Lower lobe of right lung (tissue), 2 donors: ENCODE data around the gene PHTF2. TPM values are rescaled to one million over a fixed set of nuclear protein-coding genes. Genes with fewer than 3 reads are reported as not detected.
"Not testable (repeated sequence)": the region's sequence is repeated elsewhere in the genome, so short reads cannot be mapped to it uniquely, and the experiment has no call there.

Experiments used
- ATAC-seq, 2 donors: fragments of 200-7000 bp; cut with Tn5 transposase; one replicate each; pipeline ENCODE4 v1.9.1; 2020 to 2022; ENCODE audit warnings: mild to moderate bottlenecking in 2 of 2, moderate library complexity in 2 of 2
- DNase-seq: peaks from one replicate; pipeline ENCODE4 v3.0.0-alpha.2; 2020
- H3K27ac ChIP-seq: fragments of 200-600 bp; one replicate; pipeline ENCODE4 v1.8.0; 2022
- H3K27me3 ChIP-seq: fragments of 200-600 bp; one replicate; pipeline ENCODE4 v1.8.0; 2022; ENCODE audit warnings: low read depth
- H3K36me3 ChIP-seq: fragments of 200-600 bp; one replicate; pipeline ENCODE4 v1.8.0; 2022; ENCODE audit warnings: mild to moderate bottlenecking
- H3K4me1 ChIP-seq: fragments of 200-600 bp; one replicate; pipeline ENCODE4 v1.8.0; 2022
- H3K4me3 ChIP-seq: fragments of 200-600 bp; one replicate; pipeline ENCODE4 v1.8.0; 2022; ENCODE audit warnings: mild to moderate bottlenecking
- H3K9me3 ChIP-seq: fragments of 200-600 bp; one replicate; pipeline ENCODE4 v1.8.0; 2022
- intact Hi-C: fragments of 100-400 bp; cut with DNase I; formaldehyde crosslinking; loops from one replicate; pipeline ENCODE4 v1.11.0; 2022
- total RNA-seq: library from RNA; stranded (reverse); fragmentation: NEBNext Ultra II Directional; extraction: Animal tissue kit (Norgen Biotek cat#: 25700); gene quantifications from one replicate; pipeline ENCODE4 v1.2.1, GENCODE V29; 2021
- TF ChIP-seq, protein P1 (sequence below): fragments of 200-600 bp; IDR thresholded peaks from one replicate; pipeline ENCODE4 v1.8.0; 2022; ENCODE audit warnings: antibody characterized with exemption, mild to moderate bottlenecking
- donor health status: DM: no; HTN: yes; CAD: no; lungs with severe emphysema.

The PHTF2 gene
- total RNA-seq, 1 donor from 2014 or later = 15.2 TPM

DNA sequence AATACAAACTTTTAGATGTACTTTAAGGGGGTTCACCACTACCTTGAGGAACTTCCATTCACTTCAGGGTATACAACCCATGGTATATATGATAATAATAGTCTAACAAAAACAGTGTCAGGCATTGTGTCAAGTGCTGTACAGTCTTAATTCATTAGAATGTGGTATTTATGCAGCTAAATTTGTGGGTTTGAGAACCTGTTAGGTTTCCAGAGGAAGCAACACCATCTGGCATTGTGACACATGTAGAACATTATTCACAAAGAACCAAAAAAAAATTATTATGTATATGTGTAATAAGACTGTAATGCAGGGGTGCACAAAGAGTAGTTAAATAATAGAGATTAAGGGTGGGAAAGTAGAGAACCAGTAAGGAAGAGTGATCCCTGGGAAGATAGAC is 26.7 kb upstream of the PHTF2 start:
- Histone ChIP-seq H3K27me3 (no peaks in the 10 kb centered on the region), H3K9me3 (no peaks in the 10 kb centered on the region), H3K4me1 (no peaks in the 10 kb centered on the region), H3K4me3 (no peak overlapping the region), H3K36me3 (peaks cover 65% of the 10 kb centered on the region), H3K27ac (no peak overlapping the region)
- no peak for ATAC-seq
- TF ChIP-seq, protein P1, sequence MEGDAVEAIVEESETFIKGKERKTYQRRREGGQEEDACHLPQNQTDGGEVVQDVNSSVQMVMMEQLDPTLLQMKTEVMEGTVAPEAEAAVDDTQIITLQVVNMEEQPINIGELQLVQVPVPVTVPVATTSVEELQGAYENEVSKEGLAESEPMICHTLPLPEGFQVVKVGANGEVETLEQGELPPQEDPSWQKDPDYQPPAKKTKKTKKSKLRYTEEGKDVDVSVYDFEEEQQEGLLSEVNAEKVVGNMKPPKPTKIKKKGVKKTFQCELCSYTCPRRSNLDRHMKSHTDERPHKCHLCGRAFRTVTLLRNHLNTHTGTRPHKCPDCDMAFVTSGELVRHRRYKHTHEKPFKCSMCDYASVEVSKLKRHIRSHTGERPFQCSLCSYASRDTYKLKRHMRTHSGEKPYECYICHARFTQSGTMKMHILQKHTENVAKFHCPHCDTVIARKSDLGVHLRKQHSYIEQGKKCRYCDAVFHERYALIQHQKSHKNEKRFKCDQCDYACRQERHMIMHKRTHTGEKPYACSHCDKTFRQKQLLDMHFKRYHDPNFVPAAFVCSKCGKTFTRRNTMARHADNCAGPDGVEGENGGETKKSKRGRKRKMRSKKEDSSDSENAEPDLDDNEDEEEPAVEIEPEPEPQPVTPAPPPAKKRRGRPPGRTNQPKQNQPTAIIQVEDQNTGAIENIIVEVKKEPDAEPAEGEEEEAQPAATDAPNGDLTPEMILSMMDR = no peak
- DNase-seq = no peak
- intact Hi-C loops = no loop called here

GRCh38 chr7:77778535-77778934 is 20.0 kb upstream of the PHTF2 start:
- TF ChIP-seq, protein P1 = no peak
- no peaks in the 10 kb centered on the region for H3K4me1 ChIP-seq
- H3K4me3 ChIP-seq = no peak overlapping the region
- H3K36me3 ChIP-seq = peaks cover 70% of the 10 kb centered on the region
- no peak overlapping the region for H3K27ac ChIP-seq
- H3K27me3 ChIP-seq = no peaks in the 10 kb centered on the region
- ATAC-seq (no peak), DNase-seq (no peak)
- no peaks in the 10 kb centered on the region for H3K9me3 ChIP-seq
- intact Hi-C loops = no loop called here

GRCh38 chr7:77782383-77782782 is 16.2 kb upstream of the PHTF2 start:
- Histone ChIP-seq H3K9me3 (no peaks in the 10 kb centered on the region), H3K36me3 (peaks cover 34% of the 10 kb centered on the region), H3K27me3 (no peaks in the 10 kb centered on the region), H3K4me1 (no peaks in the 10 kb centered on the region), H3K4me3 (no peak overlapping the region), H3K27ac (no peak overlapping the region)
- TF ChIP-seq, protein P1 = no peak
- ATAC-seq = no peak
- DNase-seq = no peak
- intact Hi-C loops = no loop called here

- Histone ChIP-seq H3K4me3 (no peak overlapping the region), H3K27me3 (no peaks in the 10 kb centered on the region), H3K27ac (no peak overlapping the region), H3K4me1 (no peaks in the 10 kb centered on the region), H3K36me3 (peaks cover 33% of the 10 kb centered on the region), H3K9me3 (no peaks in the 10 kb centered on the region)
- ATAC-seq = no peak
- DNase-seq = no peak
- intact Hi-C loops = no loop called here
- TF ChIP-seq, protein P1 = no peak
Observed at GRCh38 chr7:77783111-77783510, 15.5 kb upstream of the PHTF2 start.

DNA sequence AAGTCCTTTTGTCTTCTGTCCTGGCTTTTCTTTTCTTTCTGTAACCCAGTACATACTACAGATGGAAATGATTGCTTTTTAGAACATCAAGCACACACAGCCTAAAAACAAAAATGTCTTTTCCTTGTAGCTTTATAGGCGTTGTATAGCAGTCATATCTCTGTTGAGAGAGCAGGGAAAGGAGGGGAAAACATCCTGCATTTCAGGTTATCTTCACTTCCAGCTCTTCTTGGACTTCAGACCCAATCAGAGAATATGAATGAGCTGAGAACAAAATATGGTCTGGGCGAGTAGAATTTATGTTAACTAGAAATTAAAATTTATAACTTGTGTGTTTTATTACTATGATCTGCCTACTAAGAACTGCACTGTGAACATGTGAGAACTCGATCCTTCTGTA is 15.0 kb upstream of the PHTF2 start:
- Histone ChIP-seq H3K27me3 (no peaks in the 10 kb centered on the region), H3K4me3 (no peak overlapping the region), H3K9me3 (no peaks in the 10 kb centered on the region), H3K4me1 (no peaks in the 10 kb centered on the region), H3K36me3 (peaks cover 28% of the 10 kb centered on the region), H3K27ac (no peak overlapping the region)
- intact Hi-C loops = no loop called here
- ATAC-seq (no peak), DNase-seq (no peak)
- TF ChIP-seq, protein P1 = no peak

DNA sequence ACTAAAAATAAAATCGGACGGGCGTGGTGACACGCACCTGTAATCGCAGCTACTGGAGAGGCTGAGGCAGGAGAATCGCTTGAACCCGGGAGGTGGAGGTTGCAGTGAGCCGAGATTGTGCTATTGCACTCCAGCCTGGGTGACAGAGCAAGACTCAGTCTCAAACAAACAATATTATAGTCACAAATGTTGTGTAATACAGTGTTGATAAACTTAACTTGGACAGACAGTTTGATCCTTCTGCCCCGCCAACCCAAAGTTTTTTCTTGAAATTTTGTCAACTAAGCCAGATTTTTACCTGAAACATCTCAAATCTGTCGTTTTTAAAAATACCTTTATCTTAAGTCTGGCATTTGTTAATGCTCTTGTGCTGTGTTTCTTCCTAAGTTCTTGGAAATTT is 14.1 kb upstream of the PHTF2 start:
- H3K36me3 ChIP-seq = peaks cover 20% of the 10 kb centered on the region
- H3K27ac ChIP-seq, H3K4me1 ChIP-seq, H3K27me3 ChIP-seq, ATAC-seq, intact Hi-C loops, DNase-seq, H3K9me3 ChIP-seq, H3K4me3 ChIP-seq: not testable (repeated sequence)
